Superior temporal gyrus (tissue), 1 donor: ENCODE measurements around the gene SLC9B2.

Experiments
- DNase-seq: peaks from one replicate; pipeline ENCODE4 v3.0.0-alpha.2; 2016; ENCODE audit errors: extremely low spot score

Gene SLC9B2

DNA sequence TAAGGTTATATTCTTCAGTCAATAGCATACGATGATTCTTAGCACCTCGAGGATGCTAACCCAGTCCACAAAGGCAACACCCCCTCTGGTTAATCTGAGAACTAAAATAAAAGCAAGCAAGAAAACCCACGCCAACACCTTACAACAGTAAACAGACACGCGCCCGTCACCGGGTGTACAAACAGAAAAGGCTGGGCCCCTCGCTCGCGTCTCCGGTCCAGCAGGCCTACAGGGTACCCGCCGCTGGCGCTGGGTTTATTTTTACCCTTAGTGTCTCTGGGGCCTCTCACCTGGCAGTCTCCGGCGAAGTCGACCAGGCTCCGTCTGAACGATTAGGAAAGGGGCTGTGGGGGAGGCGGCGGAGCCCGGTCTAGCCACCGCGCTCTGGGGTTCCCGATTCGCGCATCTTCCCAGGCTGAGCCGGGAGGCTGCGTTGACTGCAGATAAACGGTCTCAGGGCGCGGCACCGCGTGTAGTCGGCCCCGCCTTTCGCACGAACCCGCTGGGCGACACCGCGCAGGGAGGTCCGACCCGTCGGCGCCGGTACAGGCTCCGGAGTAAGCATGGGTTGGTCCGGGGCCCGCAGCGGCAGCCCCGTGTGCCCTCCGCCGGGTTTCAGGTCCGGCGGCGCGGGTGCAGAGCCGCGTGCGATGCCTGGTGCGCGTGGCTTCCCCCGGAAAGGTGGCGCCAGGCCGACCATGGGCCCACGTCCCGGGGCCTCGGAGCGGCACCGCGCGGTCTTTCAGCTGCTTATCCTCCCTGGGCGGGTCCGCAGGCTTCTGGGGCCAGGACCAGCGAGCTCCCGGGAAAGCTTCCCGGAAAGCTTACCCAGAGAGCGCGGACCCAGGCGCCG, 441 bp downstream of the SLC9B2 start:
- peak; percentile 56 for DNase-seq

DNA sequence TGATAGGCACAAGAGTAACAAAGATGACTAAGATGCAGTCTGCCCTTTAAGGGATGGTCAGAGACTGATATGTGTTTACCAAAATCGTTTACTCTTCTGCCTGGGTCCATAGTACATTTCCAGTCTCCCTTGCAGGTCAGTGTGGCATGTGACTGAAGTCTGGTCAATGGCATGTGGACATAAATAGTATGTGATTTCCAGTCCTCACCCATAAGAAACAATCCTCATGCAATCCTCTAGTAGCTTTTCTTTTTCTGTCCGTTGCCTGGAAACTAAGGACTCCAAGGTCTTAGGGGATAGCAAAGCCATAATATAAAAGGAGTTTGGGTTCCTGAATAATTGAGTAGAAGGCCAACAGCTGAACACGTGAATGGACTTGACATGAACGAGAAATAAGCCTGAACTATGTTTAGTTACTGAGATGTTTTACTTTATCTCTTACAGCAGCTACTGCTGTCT, 1.1 kb downstream of the SLC9B2 start:
- no peak for DNase-seq

DNA sequence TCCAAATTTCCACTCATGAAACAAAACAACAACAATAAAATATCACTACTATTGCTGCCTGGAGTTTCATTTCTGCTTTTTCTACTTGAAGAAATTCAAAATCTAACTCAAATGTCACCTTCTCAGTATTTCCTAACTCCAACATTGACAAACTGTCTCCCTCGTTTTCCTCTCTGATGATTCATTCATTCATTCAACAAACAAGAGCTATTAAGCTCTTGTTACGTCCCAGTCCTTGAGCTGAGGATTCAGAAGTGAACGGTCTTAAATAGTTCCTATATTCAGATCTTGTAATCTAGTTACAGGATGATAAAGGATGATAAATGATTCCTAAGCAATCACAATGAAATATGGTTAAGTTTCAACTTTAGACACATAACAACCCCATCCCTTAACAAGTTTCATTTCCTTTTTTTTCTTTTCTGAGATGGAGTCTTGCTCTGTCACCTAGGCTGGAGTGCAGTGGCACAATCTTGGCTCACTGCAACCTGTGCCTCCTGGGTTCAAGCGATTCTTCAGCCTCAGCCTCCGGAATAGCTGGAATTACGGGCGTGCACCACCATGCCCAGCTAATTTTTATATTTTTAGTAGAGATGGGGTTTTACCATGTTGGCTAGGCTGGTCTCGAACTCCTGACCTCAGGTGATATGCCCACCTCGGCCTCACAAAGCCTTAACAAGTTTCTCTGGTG, 1.7 kb downstream of the SLC9B2 start:
- no peak for DNase-seq

DNA sequence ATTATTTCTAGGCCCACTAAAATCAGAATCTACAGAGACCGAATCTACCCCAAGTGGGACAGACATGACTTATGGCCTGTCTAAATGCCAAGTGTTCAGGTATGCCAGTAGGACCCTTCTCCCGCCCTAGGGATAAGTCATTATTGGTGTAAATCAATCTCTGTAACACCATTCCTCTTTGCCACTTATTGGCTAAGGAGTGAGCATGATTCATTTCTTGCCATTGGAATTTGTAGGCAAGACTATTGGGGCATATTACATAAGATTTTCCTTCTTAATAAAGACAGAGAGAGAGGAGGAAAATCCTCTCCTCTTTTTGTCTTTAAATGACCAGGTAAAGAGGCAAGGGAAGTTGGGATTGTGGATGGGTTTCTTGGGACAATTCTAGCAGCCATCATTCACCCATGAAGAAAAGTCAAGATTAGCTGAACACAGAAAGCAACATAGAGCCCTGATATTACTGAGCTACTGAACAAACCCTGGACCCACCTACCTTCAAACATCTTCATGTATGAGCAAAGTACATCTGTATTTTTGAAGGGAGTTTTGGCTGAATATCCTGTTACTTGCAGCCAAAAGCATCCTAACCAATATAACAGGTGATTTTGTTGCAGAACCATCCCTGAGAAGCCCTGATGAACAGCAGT, 2.6 kb downstream of the SLC9B2 start:
- DNase-seq: no peak

DNA sequence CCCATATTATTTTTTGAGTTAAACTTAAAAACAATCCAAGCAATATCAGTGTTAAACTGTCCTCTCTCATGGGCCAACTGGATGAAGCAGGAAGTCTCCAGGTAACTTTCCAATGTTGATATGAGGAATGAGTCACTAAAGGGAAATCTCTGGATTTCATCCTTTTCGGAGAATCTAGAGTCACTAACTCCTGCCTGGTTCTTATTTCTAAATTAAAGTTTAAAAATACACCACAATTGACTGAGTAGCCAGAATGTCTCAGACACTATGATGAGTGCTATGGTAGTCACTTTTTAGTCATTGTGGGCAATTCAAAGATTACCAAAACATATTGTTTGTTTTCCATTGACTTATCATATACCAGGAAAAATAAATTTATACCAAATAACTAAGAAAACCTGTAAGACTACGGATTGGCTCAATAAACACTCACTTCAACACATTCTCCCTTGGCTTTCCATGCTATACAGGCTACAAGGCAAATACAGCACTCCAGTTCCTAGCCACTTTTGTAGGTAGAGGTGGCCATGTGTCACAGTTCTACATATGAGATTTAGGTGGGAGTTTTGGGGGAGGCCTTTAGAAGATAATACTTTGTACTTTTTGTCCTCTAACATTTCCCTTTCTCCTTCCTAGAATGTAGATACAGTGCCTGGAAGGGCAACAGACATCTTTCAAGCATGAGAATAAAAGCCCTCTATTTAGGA, 8.6 kb downstream of the SLC9B2 start:
- DNase-seq: no peak

DNA sequence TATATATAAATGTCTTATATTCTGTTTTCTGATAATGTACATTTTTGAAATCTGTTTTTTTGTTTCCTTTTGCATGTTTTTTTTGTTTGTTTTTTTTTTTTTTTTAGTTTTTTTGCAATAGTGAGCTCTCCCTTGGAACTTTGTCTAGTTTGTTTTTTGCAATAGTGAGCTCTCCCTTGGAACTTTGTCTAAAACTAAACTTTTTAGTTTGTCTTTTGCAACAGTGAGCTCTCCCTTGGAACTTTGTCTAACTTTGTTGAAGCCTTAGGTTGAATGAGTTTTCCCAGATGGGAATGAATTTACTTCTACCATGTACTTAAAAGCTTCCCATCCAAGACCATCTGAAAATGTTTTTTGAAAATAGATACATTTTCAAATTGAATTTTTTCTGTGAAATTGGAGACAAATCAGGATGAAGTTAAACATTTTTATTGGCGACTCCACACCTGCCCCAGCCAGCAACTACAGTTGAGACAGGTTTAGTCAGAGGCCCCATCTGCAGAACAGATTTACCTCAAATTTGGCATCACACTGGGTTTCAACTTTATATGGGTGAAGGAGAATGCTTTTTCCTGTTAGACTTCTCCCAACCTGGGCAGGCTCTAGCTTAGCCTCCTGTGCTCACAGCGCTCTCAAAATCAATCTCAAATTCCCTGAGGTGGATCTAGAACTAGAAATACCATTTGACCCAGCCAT, 16.0 kb downstream of the SLC9B2 start:
- DNase-seq: no peak

DNA sequence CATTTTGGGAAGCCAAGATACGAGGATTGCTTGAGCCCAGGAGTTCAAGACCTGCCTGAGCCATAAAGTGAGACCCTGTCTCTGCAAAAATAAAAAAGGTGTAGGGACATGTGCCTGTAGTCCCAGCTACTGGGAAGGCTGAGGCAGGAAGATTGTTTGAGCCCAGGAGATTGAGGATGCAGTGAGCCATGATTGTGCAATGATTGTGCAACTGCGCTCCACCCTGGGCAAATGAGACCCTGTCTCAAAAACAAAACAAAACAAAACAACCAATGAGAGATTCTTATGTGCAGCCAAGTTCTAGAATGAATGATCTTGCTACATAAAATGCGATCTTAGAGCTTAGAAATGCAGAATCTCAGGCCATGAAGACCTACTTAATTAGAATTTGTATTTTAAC, 22.5 kb downstream of the SLC9B2 start:
- DNase-seq: no peak

DNA sequence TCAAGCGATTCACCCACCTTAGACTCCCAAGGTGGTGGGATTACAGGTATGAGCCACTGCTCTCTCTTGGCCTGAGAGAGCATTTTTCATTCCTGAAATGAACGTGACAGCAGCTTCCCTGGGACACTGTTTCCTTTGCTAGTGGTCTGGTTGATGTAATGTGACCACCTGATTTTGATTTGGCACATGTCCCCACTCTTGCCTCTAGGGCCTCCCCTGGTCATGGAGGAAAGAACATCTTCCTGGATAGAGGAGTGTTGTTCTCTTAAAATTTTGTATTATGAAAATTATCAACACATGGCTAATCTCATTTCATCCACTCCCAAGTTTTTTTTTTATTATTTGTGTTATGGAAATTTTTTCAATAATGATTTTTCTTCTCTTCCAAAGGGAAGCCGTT, 23.8 kb downstream of the SLC9B2 start:
- no peak for DNase-seq

DNA sequence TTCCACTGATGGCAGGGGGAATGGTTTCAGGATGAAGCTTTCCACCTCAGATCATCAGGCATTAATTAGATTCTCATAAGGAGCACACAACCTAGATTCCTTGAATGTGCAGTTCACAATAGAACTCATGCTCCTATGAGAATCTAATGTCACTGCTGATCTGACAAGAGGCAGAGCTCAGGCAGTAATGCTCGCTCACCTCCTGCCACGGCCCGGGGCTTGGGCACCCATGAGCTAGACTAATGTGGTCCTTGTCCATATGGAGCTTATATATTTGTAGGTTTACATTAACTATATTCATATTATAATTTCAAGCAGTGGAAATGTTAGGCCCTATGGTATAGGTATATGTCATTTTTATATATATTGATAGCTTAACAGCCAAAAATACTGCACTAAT, 24.4 kb downstream of the SLC9B2 start:
- no peak for DNase-seq

DNA sequence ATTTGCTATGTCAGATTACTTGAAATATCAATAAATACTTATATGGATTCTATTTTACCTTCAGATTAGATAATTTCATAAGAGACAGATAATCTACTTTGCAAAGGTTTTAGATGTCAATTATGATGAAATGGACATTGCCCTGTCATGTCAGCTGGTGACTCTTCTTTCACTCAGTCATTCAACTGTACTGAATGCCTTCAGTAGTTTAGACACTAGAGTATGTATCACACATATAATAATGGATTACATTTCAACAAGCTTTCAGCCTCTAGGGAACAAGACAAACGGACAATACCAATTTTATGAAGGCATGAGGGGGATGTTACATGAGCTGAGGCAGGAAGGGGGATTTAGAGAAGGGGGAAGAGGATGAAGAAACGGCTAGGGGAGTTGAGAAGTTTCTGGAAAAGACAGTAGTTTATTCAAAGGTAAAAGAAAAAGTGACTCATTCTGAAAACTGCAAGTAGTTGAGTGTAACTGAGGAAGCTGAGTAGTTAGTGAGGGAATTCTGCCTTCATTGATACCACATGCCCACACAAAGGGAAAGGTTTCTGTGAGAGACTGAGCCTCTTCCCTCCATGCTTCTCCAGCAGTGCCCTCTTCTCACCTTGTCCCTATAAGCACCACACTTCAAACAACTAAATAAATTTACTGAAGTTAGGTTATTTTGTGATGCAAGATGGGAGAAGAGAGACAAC, 25.7 kb downstream of the SLC9B2 start:
- no peak for DNase-seq

DNA sequence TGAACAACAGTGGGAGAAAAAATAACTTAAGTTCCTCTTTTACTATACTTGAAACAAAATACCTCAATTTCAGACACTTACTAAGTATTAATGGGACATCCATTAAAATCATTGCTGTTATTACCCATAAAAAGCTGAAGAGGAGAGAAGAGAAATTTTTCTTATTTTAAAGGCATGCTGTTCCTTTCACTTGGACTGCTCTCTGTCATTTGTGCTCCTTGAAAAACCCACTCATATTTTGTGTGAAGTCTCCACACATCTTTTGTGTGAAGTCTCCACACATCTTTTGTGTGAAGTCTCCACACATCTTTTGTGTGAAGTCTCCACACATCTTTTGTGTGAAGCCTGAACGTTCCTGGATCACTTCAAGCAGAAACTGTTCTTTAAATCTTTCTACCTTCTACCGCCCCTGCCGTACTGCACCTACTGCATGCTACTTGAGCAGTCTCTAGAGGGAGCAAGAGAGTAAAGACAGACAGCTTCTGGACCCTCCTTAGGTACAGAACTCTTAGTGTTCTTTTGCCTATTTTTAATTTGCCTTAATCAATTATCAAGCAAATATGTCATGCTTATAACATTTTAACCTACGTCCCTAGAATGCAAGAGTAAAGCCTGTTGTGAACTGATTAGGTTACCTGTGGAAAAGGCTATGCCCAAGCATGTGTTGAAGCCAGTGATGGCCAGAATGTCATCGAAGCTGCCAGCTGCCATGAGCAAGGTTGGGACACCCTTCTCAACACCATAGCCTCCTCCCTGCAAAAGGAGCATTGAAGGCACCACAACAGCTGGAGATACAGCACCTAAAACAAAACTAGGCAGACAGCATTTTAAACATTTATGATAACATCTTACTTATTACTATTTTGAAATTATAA, 29.9 kb downstream of the SLC9B2 start:
- peak; percentile 53 for DNase-seq

DNA sequence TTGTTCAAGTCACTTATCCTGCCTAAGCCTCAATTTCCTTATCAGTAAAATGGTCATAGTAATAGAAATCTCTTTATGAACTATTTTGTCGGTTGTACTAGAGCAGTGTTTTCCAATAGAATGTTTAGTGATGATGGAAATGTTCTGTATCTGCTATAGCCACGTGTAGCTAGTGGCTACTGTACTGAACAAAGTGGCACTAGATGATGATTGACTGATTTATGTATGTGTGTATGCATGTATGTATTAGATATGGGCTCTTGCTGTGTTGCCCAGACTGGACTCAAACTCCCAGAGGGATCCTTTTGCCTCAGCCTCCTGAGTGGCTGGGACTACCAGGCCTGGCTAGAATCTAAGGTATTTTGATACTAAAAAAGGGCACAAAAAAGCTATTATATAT, 32.4 kb downstream of the SLC9B2 start:
- DNase-seq: no peak

DNA sequence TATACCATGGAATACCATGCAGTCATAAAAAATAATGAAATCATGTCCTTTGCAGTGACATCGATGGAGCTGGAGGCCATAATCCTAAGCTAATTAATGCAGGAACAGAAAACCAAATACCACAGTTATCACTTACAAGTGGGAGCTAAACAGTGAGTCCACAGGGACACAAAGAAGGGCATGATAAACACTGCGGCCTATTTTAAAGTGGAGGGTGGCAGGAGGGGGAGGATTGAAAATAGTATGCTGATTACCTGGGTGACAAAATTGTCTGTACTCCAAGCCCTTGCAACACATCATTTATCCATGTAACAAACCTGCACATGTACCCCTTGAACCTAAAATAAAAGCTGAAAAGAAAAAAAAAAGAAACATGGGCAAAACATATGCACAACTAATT, 40.4 kb downstream of the SLC9B2 start:
- no peak for DNase-seq

DNA sequence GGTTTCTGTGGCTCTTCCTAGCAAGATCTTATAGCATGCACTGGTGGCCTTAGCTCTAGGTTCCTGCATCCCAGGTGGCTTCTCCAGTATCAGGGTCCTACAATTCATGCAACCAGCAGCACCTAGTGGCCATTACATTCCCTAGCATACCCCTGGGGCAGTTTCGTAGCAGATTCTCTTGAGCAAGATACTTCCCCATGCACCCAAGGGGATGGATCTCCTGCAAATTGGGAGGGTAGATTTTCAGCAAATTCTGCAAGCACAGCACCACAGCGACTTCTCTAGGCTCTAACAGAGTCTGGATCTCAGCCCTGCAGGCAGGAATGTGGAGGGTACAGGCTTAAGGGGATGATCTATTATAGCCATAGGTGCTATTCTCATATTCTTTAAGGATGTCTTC, 44.0 kb downstream of the SLC9B2 start:
- DNase-seq: no peak

DNA sequence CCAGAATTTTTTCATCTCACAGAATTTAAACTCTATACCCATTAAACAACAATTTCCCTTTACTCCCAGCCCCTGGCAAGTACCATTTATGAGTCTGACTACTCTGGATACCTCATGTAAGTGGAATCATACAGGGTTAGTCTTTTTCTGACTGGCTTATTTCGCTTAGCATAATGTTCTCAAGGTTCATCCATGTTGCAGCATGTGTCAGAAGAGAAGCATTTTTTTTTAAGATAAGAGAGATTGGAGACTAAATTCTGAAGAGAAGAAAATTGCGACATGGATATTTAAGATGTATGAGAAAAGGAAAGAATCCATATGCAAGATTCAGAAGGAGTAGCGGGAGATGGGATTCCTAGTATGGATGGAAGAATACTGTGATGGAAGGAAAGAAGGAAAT, 45.8 kb downstream of the SLC9B2 start:
- no peak for DNase-seq

DNA sequence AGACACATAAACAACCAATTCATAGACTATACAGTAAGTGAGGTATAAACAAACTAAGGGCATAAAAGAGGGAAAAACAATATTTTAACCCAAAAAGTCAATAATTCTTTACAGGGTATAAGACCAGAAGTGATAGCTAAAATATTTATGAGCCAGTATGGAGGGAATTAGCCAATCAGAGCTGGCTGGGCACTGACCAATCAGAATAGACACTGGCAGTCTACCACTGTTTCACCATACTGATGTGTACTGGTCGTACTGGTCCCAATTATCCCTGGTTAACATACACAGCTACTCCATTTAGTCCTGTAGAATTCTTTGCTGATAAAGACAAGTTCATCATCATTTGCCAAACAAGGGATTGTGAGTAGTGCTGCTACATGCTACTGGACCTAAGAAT, 47.3 kb downstream of the SLC9B2 start:
- no peak for DNase-seq

DNA sequence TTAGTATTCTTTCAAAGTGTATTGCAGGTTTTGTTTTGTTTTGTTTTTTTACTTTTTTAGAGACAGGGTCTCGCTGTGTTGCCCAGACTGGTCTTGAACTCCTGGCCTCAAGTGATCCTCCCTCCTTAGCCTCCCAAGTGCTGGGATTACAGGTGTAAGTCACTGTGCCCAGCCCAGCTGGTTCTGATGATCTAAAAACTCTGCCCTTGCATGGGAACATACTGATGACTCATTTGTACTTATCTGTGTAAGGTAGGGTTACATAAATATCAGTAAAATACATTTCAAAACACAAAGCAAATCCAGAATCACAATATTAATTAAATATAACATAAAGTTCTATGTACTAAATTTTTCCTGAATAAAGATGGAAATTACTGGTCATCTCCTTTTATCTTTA, 49.7 kb downstream of the SLC9B2 start:
- no peak for DNase-seq

DNA sequence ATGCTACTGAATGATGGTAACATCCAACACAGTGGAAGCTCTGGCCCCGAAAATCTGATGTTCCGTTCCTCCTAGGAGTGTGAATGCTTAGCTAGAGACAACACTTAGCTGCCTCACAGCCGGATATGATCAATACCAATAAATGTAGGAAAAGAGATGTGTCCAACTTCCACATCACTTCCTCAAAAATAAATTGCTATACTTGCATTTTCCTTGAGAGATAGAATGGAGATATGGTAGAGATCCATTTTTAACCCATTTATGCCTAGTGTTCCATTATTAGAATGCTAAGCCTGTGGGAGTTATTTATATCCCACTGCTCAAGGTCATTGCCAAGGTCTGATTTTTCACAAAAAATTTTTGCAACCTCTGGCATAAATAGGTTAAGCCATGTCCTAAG, 51.6 kb downstream of the SLC9B2 start:
- no peak for DNase-seq

DNA sequence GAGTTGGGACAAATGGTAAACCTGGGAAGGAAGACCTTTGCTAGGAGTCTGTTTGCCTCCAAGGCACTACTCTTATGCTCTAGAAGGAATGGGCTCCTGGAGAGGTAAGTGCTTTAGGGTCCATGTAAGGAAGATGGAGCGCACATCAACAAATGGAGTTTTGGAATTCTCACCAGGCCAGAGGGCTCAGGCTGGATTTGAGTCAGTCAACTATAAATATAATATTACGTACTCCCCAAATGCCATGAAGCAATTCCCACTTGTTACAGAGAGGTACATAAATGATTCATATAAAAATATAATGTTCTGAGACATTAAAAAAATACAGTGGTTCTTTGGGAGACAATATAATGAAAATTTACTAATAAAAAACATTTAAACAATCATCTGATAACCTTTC, 55.4 kb downstream of the SLC9B2 start:
- DNase-seq: no peak
